Medulla oblongata (tissue), 1 donor: Measurements from ENCODE around the gene SUMO3.

Source experiments
- DNase-seq: peaks from one replicate; pipeline ENCODE4 v3.0.0-alpha.2; 2015; ENCODE audit errors: extremely low spot score

The SUMO3 gene

GRCh38 chr21:44817914-44818639, at the start of gene SUMO3:
SUMO3 (minus strand) TSS chr21:44818062; CDS start chr21:44817968, 94 bp downstream.
- peak; percentile 83 for DNase-seq

GRCh38 chr21:44867464-44867863, 49.6 kb upstream of the SUMO3 start:
- DNase-seq = no peak

- no peak for DNase-seq
Observed at GRCh38 chr21:44866780-44867179, 48.9 kb upstream of the SUMO3 start.

GRCh38 chr21:44865561-44866280, 47.9 kb upstream of the SUMO3 start:
- DNase-seq = peak; percentile 27

- no peak for DNase-seq
Observed at GRCh38 chr21:44862869-44863685, 45.2 kb upstream of the SUMO3 start.

- DNase-seq = no peak
Observed at GRCh38 chr21:44858791-44859190, 40.9 kb upstream of the SUMO3 start.

- no peak for DNase-seq
Observed at GRCh38 chr21:44858291-44858690, 40.4 kb upstream of the SUMO3 start.

GRCh38 chr21:44857127-44857892, 39.4 kb upstream of the SUMO3 start:
- no peak for DNase-seq

- no peak for DNase-seq
Observed at GRCh38 chr21:44856131-44856530, 38.3 kb upstream of the SUMO3 start.

- DNase-seq = no peak
Observed at GRCh38 chr21:44855572-44855971, 37.7 kb upstream of the SUMO3 start.

- DNase-seq = no peak
Observed at GRCh38 chr21:44854664-44855446, 37.0 kb upstream of the SUMO3 start.

GRCh38 chr21:44854391-44854663, 36.5 kb upstream of the SUMO3 start:
- no peak for DNase-seq

GRCh38 chr21:44853601-44854390, 35.9 kb upstream of the SUMO3 start:
- no peak for DNase-seq

- no peak for DNase-seq
Observed at GRCh38 chr21:44850905-44851657, 33.2 kb upstream of the SUMO3 start.

GRCh38 chr21:44850208-44850800, 32.4 kb upstream of the SUMO3 start:
- DNase-seq = no peak

GRCh38 chr21:44849616-44850130, 31.8 kb upstream of the SUMO3 start:
- DNase-seq = no peak

GRCh38 chr21:44848821-44849521, 31.1 kb upstream of the SUMO3 start:
- DNase-seq = no peak
